ENCODE data around the gene TMEM179. TPM values are rescaled to one million over a fixed set of nuclear protein-coding genes. Genes with fewer than 3 reads are reported as not detected.

Gene TMEM179
- total RNA-seq, 1 experiment from 2014 or later, result not detected

- H3K36me3 ChIP-seq (ENCODE audit: low read depth, low read length), result no peaks in the 10 kb centered on the region
- BruUV-seq (replicated peaks), result no TSS peak
- ATAC-seq (no peak), DNase-seq (no peak)
- intact Hi-C loops (cut with micrococcal nuclease), result no loop called here
- CTCF ChIA-PET, result no interaction called here
- no peaks in the 10 kb centered on the region for H3K79me2 ChIP-seq (ENCODE audit: low read length)
- no peak overlapping the region for H3K4me2 ChIP-seq (ENCODE audit: low read length)
- POLR2A ChIA-PET (ENCODE audit: unreplicated experiment), result no interaction called here
- TF ChIP-seq EZH2 (IDR thresholded peaks at IDR 0.05; ENCODE audit: low read length, unreplicated experiment) (no peak), EZH2phosphoT487 (IDR thresholded peaks at IDR 0.05; ENCODE audit: borderline replicate concordance, low read length) (no peak)
- TF ChIP-seq, protein P1, sequence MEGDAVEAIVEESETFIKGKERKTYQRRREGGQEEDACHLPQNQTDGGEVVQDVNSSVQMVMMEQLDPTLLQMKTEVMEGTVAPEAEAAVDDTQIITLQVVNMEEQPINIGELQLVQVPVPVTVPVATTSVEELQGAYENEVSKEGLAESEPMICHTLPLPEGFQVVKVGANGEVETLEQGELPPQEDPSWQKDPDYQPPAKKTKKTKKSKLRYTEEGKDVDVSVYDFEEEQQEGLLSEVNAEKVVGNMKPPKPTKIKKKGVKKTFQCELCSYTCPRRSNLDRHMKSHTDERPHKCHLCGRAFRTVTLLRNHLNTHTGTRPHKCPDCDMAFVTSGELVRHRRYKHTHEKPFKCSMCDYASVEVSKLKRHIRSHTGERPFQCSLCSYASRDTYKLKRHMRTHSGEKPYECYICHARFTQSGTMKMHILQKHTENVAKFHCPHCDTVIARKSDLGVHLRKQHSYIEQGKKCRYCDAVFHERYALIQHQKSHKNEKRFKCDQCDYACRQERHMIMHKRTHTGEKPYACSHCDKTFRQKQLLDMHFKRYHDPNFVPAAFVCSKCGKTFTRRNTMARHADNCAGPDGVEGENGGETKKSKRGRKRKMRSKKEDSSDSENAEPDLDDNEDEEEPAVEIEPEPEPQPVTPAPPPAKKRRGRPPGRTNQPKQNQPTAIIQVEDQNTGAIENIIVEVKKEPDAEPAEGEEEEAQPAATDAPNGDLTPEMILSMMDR (conservative IDR thresholded peaks at IDR 0.05; ENCODE audit: low read depth, low read length), result no peak
- peaks cover 95% of the 10 kb centered on the region for H3K27me3 ChIP-seq (ENCODE audit: low read length)
- H2AFZ ChIP-seq (ENCODE audit: low read length), result no peak overlapping the region
- H3K9me2 ChIP-seq (replicated peaks; ENCODE audit: low read length), result no peaks in the 10 kb centered on the region
- H3K9ac ChIP-seq (ENCODE audit: low read length), result no peak overlapping the region
- no peak overlapping the region for H3K27ac ChIP-seq (ENCODE audit: low read length)
- H3K4me3 ChIP-seq (ENCODE audit: low read length), result no peak overlapping the region
- no peaks in the 10 kb centered on the region for H3K4me1 ChIP-seq (ENCODE audit: insufficient read depth, low read length)
- H3K9me3 ChIP-seq (ENCODE audit: low read length), result no peaks in the 10 kb centered on the region
- no peaks in the 10 kb centered on the region for H3F3A ChIP-seq (ENCODE audit: low read length, unreplicated experiment)
- no peaks in the 10 kb centered on the region for H4K20me1 ChIP-seq (ENCODE audit: low read length)
These were observed 51.1 kb downstream of the TMEM179 start for GRCh38 chr14:104553166-104554087.

DNA sequence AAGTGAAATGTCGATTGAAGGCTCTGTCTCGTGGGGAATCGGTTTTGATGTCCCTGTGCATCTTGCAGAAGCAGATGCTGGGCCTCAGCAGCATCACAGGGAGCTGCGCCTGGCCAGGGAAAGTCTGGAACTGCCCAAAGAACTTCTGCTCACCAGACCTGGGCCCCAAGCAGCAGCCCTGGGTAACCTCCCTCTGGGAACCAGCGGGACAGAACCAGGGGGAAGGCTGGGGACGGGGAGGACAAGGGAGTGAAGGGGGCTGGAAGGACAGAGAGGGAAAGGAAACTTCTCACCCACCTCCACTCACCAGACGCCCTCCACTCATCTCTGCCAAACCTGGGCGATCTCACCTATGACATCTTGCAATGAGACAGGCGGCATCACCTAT is 51.8 kb downstream of the TMEM179 start:
- ChIA-PET CTCF (no interaction called here), POLR2A (ENCODE audit: unreplicated experiment) (no interaction called here)
- no peak for ATAC-seq
- Histone ChIP-seq H2AFZ (ENCODE audit: low read length) (no peak overlapping the region), H3K36me3 (ENCODE audit: low read depth, low read length) (no peaks in the 10 kb centered on the region), H3K4me3 (ENCODE audit: low read length) (no peak overlapping the region), H3K4me2 (ENCODE audit: low read length) (no peak overlapping the region), H3K27ac (ENCODE audit: low read length) (no peak overlapping the region), H3K27me3 (ENCODE audit: low read length) (peaks cover 90% of the 10 kb centered on the region), H3F3A (ENCODE audit: low read length, unreplicated experiment) (no peaks in the 10 kb centered on the region), H3K4me1 (ENCODE audit: insufficient read depth, low read length) (no peaks in the 10 kb centered on the region), H3K9me2 (replicated peaks; ENCODE audit: low read length) (no peaks in the 10 kb centered on the region), H3K9me3 (ENCODE audit: low read length) (no peaks in the 10 kb centered on the region), H3K9ac (ENCODE audit: low read length) (no peak overlapping the region), H3K79me2 (ENCODE audit: low read length) (no peaks in the 10 kb centered on the region), H4K20me1 (ENCODE audit: low read length) (no peaks in the 10 kb centered on the region)
- no peak for DNase-seq
- TF ChIP-seq EZH2 (IDR thresholded peaks at IDR 0.05; ENCODE audit: low read length, unreplicated experiment) (no peak), EZH2phosphoT487 (IDR thresholded peaks at IDR 0.05; ENCODE audit: borderline replicate concordance, low read length) (no peak)
- TF ChIP-seq, protein P1 (conservative IDR thresholded peaks at IDR 0.05; ENCODE audit: low read depth, low read length), result no peak
- intact Hi-C loops (cut with micrococcal nuclease), result no loop called here
- no TSS peak for BruUV-seq (replicated peaks)
